ENCODE results near the gene GNPTAB. TPM values are rescaled to one million over a fixed set of nuclear protein-coding genes. Genes with fewer than 3 reads are reported as not detected.

GNPTAB gene
- total and polyA plus RNA-seq, 7 donors: 10.3 to 36.1 (median 15.3) TPM

- H3K27ac ChIP-seq: no peak overlapping the region
- no peak for ATAC-seq
- H3K4me3 ChIP-seq: no peak overlapping the region
- intact Hi-C loops (cut with DNase I): no loop called here
- peaks cover 5 to 100% of the 10 kb centered on the region in 2 donors for H3K36me3 ChIP-seq (ENCODE audit: insufficient read depth in 1 of 2, low read depth in 1 of 2)
- no peak for TF ChIP-seq CTCF (IDR thresholded peaks at IDR 0.05)
- H3K4me1 ChIP-seq: no peaks in the 10 kb centered on the region
- no peaks in the 10 kb centered on the region for H3K9me3 ChIP-seq
- DNase-seq: no peak
- H3K27me3 ChIP-seq (ENCODE audit: insufficient read depth in 3 of 3, low read length in 2 of 3): no peaks in the 10 kb centered on the region
Measured at GRCh38 chr12:101729842-101730241, 100.9 kb downstream of the GNPTAB start.

GRCh38 chr12:101727098-101727497, 103.7 kb downstream of the GNPTAB start:
- no peaks in the 10 kb centered on the region for H3K9me3 ChIP-seq
- no peak for DNase-seq
- no peak for ATAC-seq
- peaks cover 3 to 99% of the 10 kb centered on the region in 2 donors for H3K36me3 ChIP-seq (ENCODE audit: insufficient read depth in 1 of 2, low read depth in 1 of 2)
- no peak for TF ChIP-seq CTCF (IDR thresholded peaks at IDR 0.05)
- H3K27me3 ChIP-seq (ENCODE audit: insufficient read depth in 3 of 3, low read length in 2 of 3): no peaks in the 10 kb centered on the region
- H3K4me1 ChIP-seq: no peaks in the 10 kb centered on the region
- intact Hi-C loops (cut with DNase I): no loop called here
- H3K4me3 ChIP-seq: no peak overlapping the region
- no peak overlapping the region for H3K27ac ChIP-seq

- DNase-seq (no peak), ATAC-seq (no peak)
- 95 to 99% (median 96%) methylated on average over 4 of the region's 4 CpGs for WGBS, 3 donors
- no peak for TF ChIP-seq CTCF (IDR thresholded peaks at IDR 0.05)
- H3K9me3 ChIP-seq: no peaks in the 10 kb centered on the region
- intact Hi-C loops (cut with DNase I): no loop called here
- no peaks in the 10 kb centered on the region for H3K27me3 ChIP-seq (ENCODE audit: insufficient read depth in 3 of 3, low read length in 2 of 3)
- H3K4me1 ChIP-seq: no peaks in the 10 kb centered on the region
- H3K27ac ChIP-seq: no peak overlapping the region
- no peak overlapping the region for H3K4me3 ChIP-seq
- H3K36me3 ChIP-seq (ENCODE audit: insufficient read depth in 1 of 2, low read depth in 1 of 2): peaks cover 0 to 81% of the 10 kb centered on the region in 2 donors
Measured at GRCh38 chr12:101722392-101722791, 108.4 kb downstream of the GNPTAB start.

- Histone ChIP-seq H3K36me3 (ENCODE audit: insufficient read depth in 1 of 2, low read depth in 1 of 2) (peaks cover 0 to 65% of the 10 kb centered on the region in 2 donors), H3K27me3 (ENCODE audit: insufficient read depth in 3 of 3, low read length in 2 of 3) (no peaks in the 10 kb centered on the region), H3K27ac (no peak overlapping the region), H3K4me3 (no peak overlapping the region), H3K4me1 (no peaks in the 10 kb centered on the region), H3K9me3 (no peaks in the 10 kb centered on the region)
- DNase-seq (no peak), ATAC-seq (no peak)
- TF ChIP-seq CTCF (IDR thresholded peaks at IDR 0.05): no peak
- intact Hi-C loops (cut with DNase I): no loop called here
Measured at GRCh38 chr12:101720118-101720517, 110.6 kb downstream of the GNPTAB start.

GRCh38 chr12:101719566-101719965, 111.2 kb downstream of the GNPTAB start:
- intact Hi-C loops (cut with DNase I): no loop called here
- peaks cover 0 to 60% of the 10 kb centered on the region in 2 donors for H3K36me3 ChIP-seq (ENCODE audit: insufficient read depth in 1 of 2, low read depth in 1 of 2)
- H3K4me1 ChIP-seq: no peaks in the 10 kb centered on the region
- no peaks in the 10 kb centered on the region for H3K9me3 ChIP-seq
- no peak for TF ChIP-seq CTCF (IDR thresholded peaks at IDR 0.05)
- no peak for ATAC-seq
- no peak overlapping the region for H3K4me3 ChIP-seq
- no peak overlapping the region for H3K27ac ChIP-seq
- no peaks in the 10 kb centered on the region for H3K27me3 ChIP-seq (ENCODE audit: insufficient read depth in 3 of 3, low read length in 2 of 3)
- no peak for DNase-seq
